ENCODE results near the gene CEP112.

GRCh38 chr17:65786479-65786878, 405.5 kb downstream of the CEP112 start:
- TF ChIP-seq, protein P1, sequence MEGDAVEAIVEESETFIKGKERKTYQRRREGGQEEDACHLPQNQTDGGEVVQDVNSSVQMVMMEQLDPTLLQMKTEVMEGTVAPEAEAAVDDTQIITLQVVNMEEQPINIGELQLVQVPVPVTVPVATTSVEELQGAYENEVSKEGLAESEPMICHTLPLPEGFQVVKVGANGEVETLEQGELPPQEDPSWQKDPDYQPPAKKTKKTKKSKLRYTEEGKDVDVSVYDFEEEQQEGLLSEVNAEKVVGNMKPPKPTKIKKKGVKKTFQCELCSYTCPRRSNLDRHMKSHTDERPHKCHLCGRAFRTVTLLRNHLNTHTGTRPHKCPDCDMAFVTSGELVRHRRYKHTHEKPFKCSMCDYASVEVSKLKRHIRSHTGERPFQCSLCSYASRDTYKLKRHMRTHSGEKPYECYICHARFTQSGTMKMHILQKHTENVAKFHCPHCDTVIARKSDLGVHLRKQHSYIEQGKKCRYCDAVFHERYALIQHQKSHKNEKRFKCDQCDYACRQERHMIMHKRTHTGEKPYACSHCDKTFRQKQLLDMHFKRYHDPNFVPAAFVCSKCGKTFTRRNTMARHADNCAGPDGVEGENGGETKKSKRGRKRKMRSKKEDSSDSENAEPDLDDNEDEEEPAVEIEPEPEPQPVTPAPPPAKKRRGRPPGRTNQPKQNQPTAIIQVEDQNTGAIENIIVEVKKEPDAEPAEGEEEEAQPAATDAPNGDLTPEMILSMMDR (IDR thresholded peaks at IDR 0.05; ENCODE audit: insufficient read depth, low read length, poor library complexity, severe bottlenecking) = no peak
- no peak for TF ChIP-seq EZH2phosphoT487 (conservative IDR thresholded peaks at IDR 0.05; ENCODE audit: low read length)

Measured in SU-DHL-6 (cell line).